Hepatocyte (in vitro differentiated cells): ENCODE results near the gene TET1. TPM values are rescaled to one million over a fixed set of nuclear protein-coding genes. Genes with fewer than 3 reads are reported as not detected.
"Not testable (repeated sequence)": the region's sequence is repeated elsewhere in the genome, so short reads cannot be mapped to it uniquely, and the experiment has no call there.

Experiments used
- DNase-seq: peaks from one replicate; pipeline ENCODE4 v3.0.0-alpha.2; 2016; ENCODE audit warnings: low spot score
- H2AFZ ChIP-seq: fragments of 200-600 bp; sonication (generic); 2 replicates; pipeline ENCODE4 v1.6.0; 2016; ENCODE audit warnings: antibody characterized with exemption, mild to moderate bottlenecking
- H3K27ac ChIP-seq: fragments of 200-600 bp; sonication (generic); 2 replicates; pipeline ENCODE4 v1.5.1; 2016; ENCODE audit warnings: mild to moderate bottlenecking
- H3K27me3 ChIP-seq: fragments of 200-600 bp; sonication (generic); 2 replicates; pipeline ENCODE4 v1.6.1; 2016
- H3K36me3 ChIP-seq: fragments of 200-600 bp; sonication (generic); replicated peaks from 2 replicates; pipeline ENCODE4 v1.5.1; 2016; ENCODE audit warnings: low read depth; ENCODE audit not compliant: insufficient read depth
- H3K4me1 ChIP-seq: fragments of 200-600 bp; sonication (generic); 2 replicates; pipeline ENCODE4 v1.5.1; 2016; ENCODE audit warnings: mild to moderate bottlenecking, moderate library complexity; ENCODE audit not compliant: insufficient read depth
- H3K4me2 ChIP-seq: fragments of 200-600 bp; sonication (generic); 2 replicates; pipeline ENCODE4 v1.6.0; 2016
- H3K4me3 ChIP-seq: fragments of 200-600 bp; sonication (generic); 2 replicates; pipeline ENCODE4 v1.5.1; 2016; ENCODE audit warnings: mild to moderate bottlenecking
- H3K79me2 ChIP-seq: fragments of 200-600 bp; sonication (generic); 2 replicates; pipeline ENCODE4 v1.6.0; 2017; ENCODE audit warnings: mild to moderate bottlenecking
- H3K9me2 ChIP-seq: fragments of 200-600 bp; sonication (generic); replicated peaks from 2 replicates; pipeline ENCODE4 v1.6.0; 2017; ENCODE audit warnings: mild to moderate bottlenecking; ENCODE audit not compliant: insufficient read depth
- H3K9me3 ChIP-seq: fragments of 200-600 bp; sonication (generic); 2 replicates; pipeline ENCODE4 v1.5.1; 2016; ENCODE audit warnings: low read depth, mild to moderate bottlenecking
- H4K20me1 ChIP-seq: fragments of 200-600 bp; sonication (generic); 2 replicates; pipeline ENCODE4 v1.6.0; 2016; ENCODE audit warnings: mild to moderate bottlenecking; ENCODE audit not compliant: insufficient read depth, poor library complexity, severe bottlenecking
- CTCF ChIP-seq: fragments of 200-600 bp; sonication (generic); IDR thresholded peaks from 2 replicates; pipeline ENCODE4 v1.5.1; 2016; ENCODE audit warnings: antibody characterized with exemption, mild to moderate bottlenecking; ENCODE audit not compliant: poor library complexity
- EZH2 ChIP-seq: fragments of 200-600 bp; sonication (generic); IDR thresholded peaks from 2 replicates; pipeline ENCODE4 v1.6.1; 2016; ENCODE audit warnings: antibody characterized with exemption, mild to moderate bottlenecking, borderline replicate concordance
- EZH2phosphoT487 ChIP-seq: fragments of 200-600 bp; sonication (generic); IDR thresholded peaks from one replicate; pipeline ENCODE4 v1.6.1; 2018; ENCODE audit warnings: antibody characterized with exemption, mild to moderate bottlenecking, low read depth, moderate library complexity; ENCODE audit not compliant: unreplicated experiment, severe bottlenecking
- WGBS: methylation state at CpG from one replicate; pipeline ENCODE4 v1.1.6; 2016; ENCODE audit warnings: low lambda C conversion rate; ENCODE audit errors: missing lambda C conversion rate; 5-methylcytosine and 5-hydroxymethylcytosine counted together
- polyA plus RNA-seq: library from polyadenylated mRNA; unstranded; fragments of >200 nt; fragmentation: Nextera tagmentation; extraction: Ambion mirVana; gene quantifications from 2 replicates; pipeline ENCODE4 v1.2.1, GENCODE V29; 2016
- total RNA-seq: library from RNA; depleted of rRNA; stranded (reverse); fragments of >200 nt; gene quantifications from 2 replicates; pipeline ENCODE4 v1.2.3, GENCODE V29; 2014

Gene TET1
- total and polyA plus RNA-seq, 2 experiments from 2014 or later, result 2.4 to 13.6 TPM

GRCh38 chr10:68604441-68604840 is 44.3 kb downstream of the TET1 start:
- 88% methylated on average over 1 of the region's 1 CpG for WGBS
- TF ChIP-seq EZH2, result no peak
- no peak for TF ChIP-seq CTCF
- no peak for TF ChIP-seq EZH2phosphoT487
- Histone ChIP-seq H3K4me2 (no peak overlapping the region), H3K4me3 (no peak overlapping the region), H3K9me3 (no peaks in the 10 kb centered on the region), H3K27ac (no peak overlapping the region), H4K20me1 (no peaks in the 10 kb centered on the region), H3K9me2 (no peaks in the 10 kb centered on the region), H3K27me3 (no peaks in the 10 kb centered on the region), H3K36me3 (no peaks in the 10 kb centered on the region), H3K4me1 (peaks cover 27% of the 10 kb centered on the region), H2AFZ (no peak overlapping the region), H3K79me2 (peaks cover 46% of the 10 kb centered on the region)
- DNase-seq, result no peak

- Histone ChIP-seq H3K9me2 (no peaks in the 10 kb centered on the region), H4K20me1 (no peaks in the 10 kb centered on the region), H3K36me3 (no peaks in the 10 kb centered on the region), H3K27ac (peak overlapping the region; percentile 7), H2AFZ (no peak overlapping the region), H3K4me3 (no peak overlapping the region), H3K27me3 (no peaks in the 10 kb centered on the region), H3K4me1 (peaks cover 9% of the 10 kb centered on the region), H3K79me2 (peaks cover 40% of the 10 kb centered on the region), H3K9me3 (no peaks in the 10 kb centered on the region), H3K4me2 (no peak overlapping the region)
- WGBS, result 59% methylated on average over 5 of the region's 5 CpGs
- TF ChIP-seq EZH2, result no peak
- TF ChIP-seq CTCF, result no peak
- TF ChIP-seq EZH2phosphoT487, result no peak
- DNase-seq, result no peak
Observed at GRCh38 chr10:68606918-68607317, 46.8 kb downstream of the TET1 start.

- not testable (repeated sequence) for H3K4me2 ChIP-seq, H3K27ac ChIP-seq, H3K9me3 ChIP-seq, H3K4me3 ChIP-seq, H4K20me1 ChIP-seq, H2AFZ ChIP-seq, H3K36me3 ChIP-seq, DNase-seq, H3K4me1 ChIP-seq, H3K9me2 ChIP-seq, H3K27me3 ChIP-seq
- 94% methylated on average over 10 of the region's 10 CpGs for WGBS
- H3K79me2 ChIP-seq, result peaks cover 13% of the 10 kb centered on the region
Observed at GRCh38 chr10:68610023-68610422, 49.9 kb downstream of the TET1 start.

GRCh38 chr10:68611227-68611626 is 51.1 kb downstream of the TET1 start:
- H4K20me1 ChIP-seq, result no peaks in the 10 kb centered on the region
- no peak for DNase-seq
- H2AFZ ChIP-seq, result no peak overlapping the region
- H3K27ac ChIP-seq, result no peak overlapping the region
- 67% methylated on average over 3 of the region's 3 CpGs for WGBS
- H3K36me3 ChIP-seq, result no peaks in the 10 kb centered on the region
- H3K79me2 ChIP-seq, result peaks cover 7% of the 10 kb centered on the region
- TF ChIP-seq EZH2 (no peak), CTCF (no peak)
- H3K27me3 ChIP-seq, result no peaks in the 10 kb centered on the region
- no peaks in the 10 kb centered on the region for H3K9me2 ChIP-seq
- no peaks in the 10 kb centered on the region for H3K9me3 ChIP-seq
- H3K4me2 ChIP-seq, result no peak overlapping the region
- no peak overlapping the region for H3K4me3 ChIP-seq
- no peaks in the 10 kb centered on the region for H3K4me1 ChIP-seq

GRCh38 chr10:68613974-68614373 is 53.8 kb downstream of the TET1 start:
- H3K9me3 ChIP-seq, H3K36me3 ChIP-seq, H3K27me3 ChIP-seq, H3K9me2 ChIP-seq, H3K4me3 ChIP-seq, H3K27ac ChIP-seq, H3K4me2 ChIP-seq, H4K20me1 ChIP-seq, DNase-seq, H3K4me1 ChIP-seq, H3K79me2 ChIP-seq, H2AFZ ChIP-seq: not testable (repeated sequence)

GRCh38 chr10:68617691-68618090 is 57.6 kb downstream of the TET1 start:
- not testable (repeated sequence) for H4K20me1 ChIP-seq, H2AFZ ChIP-seq, H3K9me2 ChIP-seq, H3K27me3 ChIP-seq, H3K9me3 ChIP-seq, H3K4me1 ChIP-seq, H3K4me2 ChIP-seq, H3K36me3 ChIP-seq, H3K4me3 ChIP-seq, DNase-seq
- peaks cover 19% of the 10 kb centered on the region for H3K79me2 ChIP-seq
- 81% methylated on average over 10 of the region's 10 CpGs for WGBS
- peak overlapping the region; percentile 60 for H3K27ac ChIP-seq
